Spinal cord (tissue), 10 donors: ENCODE measurements around the gene L1TD1. TPM values are rescaled to one million over a fixed set of nuclear protein-coding genes. Genes with fewer than 3 reads are reported as not detected.
"Not testable (repeated sequence)": the region's sequence is repeated elsewhere in the genome, so short reads cannot be mapped to it uniquely, and the experiment has no call there.

Experiments
- DNase-seq, 6 donors: peaks; one replicate each; pipeline versions ENCODE4 v3.0.0 to v3.0.0-alpha.2; 2013 to 2015; ENCODE audit warnings: low spot score in 6 of 6, low read depth in 4 of 6
- H3K27ac ChIP-seq: one replicate; pipeline ENCODE4 v1.5.1; 2013; ENCODE audit warnings: low read depth, low read length, control low read depth
- H3K27me3 ChIP-seq: one replicate; pipeline ENCODE4 v1.6.1; 2013; ENCODE audit warnings: low read length; ENCODE audit not compliant: control insufficient read depth, insufficient read depth
- H3K36me3 ChIP-seq: one replicate; pipeline ENCODE4 v1.6.1; 2013; ENCODE audit warnings: low read length; ENCODE audit not compliant: control insufficient read depth, insufficient read depth
- H3K4me1 ChIP-seq: one replicate; pipeline ENCODE4 v1.6.1; 2013; ENCODE audit warnings: low read length; ENCODE audit not compliant: control insufficient read depth, insufficient read depth
- H3K4me3 ChIP-seq: one replicate; pipeline ENCODE4 v1.5.1; 2013; ENCODE audit warnings: low read depth, low read length, control low read depth
- H3K9me3 ChIP-seq: one replicate; pipeline ENCODE4 v1.6.1; 2013; ENCODE audit warnings: low read length; ENCODE audit not compliant: control insufficient read depth, insufficient read depth
- WGBS: methylation state at CpG from one replicate; pipeline ENCODE4 v1.1.5; 2013; ENCODE audit warnings: missing lambda C conversion rate; ENCODE audit not compliant: insufficient coverage; 5-methylcytosine and 5-hydroxymethylcytosine counted together
- polyA plus RNA-seq, 2 donors: library from polyadenylated mRNA; unstranded; fragments of 120-200 nt; gene quantifications; one replicate each; pipeline ENCODE4 v1.2.1, GENCODE V29; 2013; ENCODE audit not compliant: insufficient read length in 2 of 2
- total RNA-seq, 2 donors: library from RNA; depleted of rRNA in 1 of 2; stranded (reverse); fragments of 120-200 nt in 1 of 2; fragments of >200 nt in 1 of 2; gene quantifications; one replicate each; pipeline versions ENCODE4 v1.2.3 to v1.2.4, GENCODE V29; 2013 to 2014
- donor health status: healthy.

The L1TD1 gene
- total and polyA plus RNA-seq, 4 donors = 0.41 to 2.5 (median 1.6) TPM

GRCh38 chr1:62230718-62231117, 36.1 kb downstream of the L1TD1 start:
- DNase-seq = no peak
- no peak overlapping the region for H3K27ac ChIP-seq
- H3K36me3 ChIP-seq = no peaks in the 10 kb centered on the region
- WGBS = 85% methylated on average over 4 of the region's 5 CpGs
- peaks cover 8% of the 10 kb centered on the region for H3K4me1 ChIP-seq
- no peak overlapping the region for H3K4me3 ChIP-seq
- H3K27me3 ChIP-seq = no peaks in the 10 kb centered on the region
- no peaks in the 10 kb centered on the region for H3K9me3 ChIP-seq

DNA sequence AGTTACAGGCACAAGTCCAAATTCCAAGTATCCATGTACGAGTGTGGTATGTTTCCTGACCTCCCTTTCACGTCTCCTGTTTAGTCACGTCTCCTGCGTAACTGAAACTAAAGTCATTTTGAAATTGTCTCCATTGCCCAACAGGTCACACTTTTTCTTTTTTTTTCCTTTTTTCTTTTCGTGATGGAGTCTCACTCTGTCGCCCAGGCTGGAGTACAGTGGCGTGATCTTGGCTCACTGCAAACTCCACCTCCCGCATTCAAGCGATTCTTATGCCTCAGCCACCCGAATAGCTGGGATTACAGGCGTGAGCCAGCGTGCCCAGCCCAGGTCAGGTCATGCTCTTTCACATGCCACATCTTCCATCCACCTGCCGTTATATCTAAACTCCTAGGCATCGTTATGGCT, 38.2 kb downstream of the L1TD1 start:
- peaks cover 8% of the 10 kb centered on the region for H3K4me1 ChIP-seq
- no peaks in the 10 kb centered on the region for H3K9me3 ChIP-seq
- no peak for DNase-seq
- no peaks in the 10 kb centered on the region for H3K27me3 ChIP-seq
- no peaks in the 10 kb centered on the region for H3K36me3 ChIP-seq
- no peak overlapping the region for H3K4me3 ChIP-seq
- no peak overlapping the region for H3K27ac ChIP-seq
- 68% methylated on average over 14 of the region's 14 CpGs for WGBS

DNA sequence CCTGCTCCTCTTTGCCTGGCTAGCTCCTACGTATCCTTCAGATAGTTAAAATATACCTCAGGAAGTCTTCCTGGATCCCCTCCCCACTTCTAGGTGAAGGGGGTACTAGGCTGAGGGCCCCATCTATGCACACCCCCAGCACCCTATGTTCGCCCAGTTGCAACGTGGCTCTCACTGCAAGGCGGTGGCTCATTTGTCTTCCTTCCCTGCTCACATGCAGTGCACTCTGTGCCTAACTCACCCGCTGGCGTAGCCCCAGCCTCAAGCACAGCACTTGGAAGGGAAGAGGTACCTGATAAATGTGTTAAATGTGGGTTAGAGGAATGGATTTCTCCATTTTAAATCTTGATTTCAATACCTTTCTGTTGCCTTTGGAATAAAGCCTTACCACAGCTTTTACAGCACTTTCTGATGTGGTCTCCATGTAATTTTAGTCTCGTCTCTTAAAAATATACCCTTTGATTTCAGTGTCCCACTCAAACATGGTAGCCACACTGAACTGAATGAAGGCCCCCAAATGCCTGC, 39.3 kb downstream of the L1TD1 start:
- no peaks in the 10 kb centered on the region for H3K9me3 ChIP-seq
- no peaks in the 10 kb centered on the region for H3K27me3 ChIP-seq
- no peak overlapping the region for H3K27ac ChIP-seq
- no peak overlapping the region for H3K4me3 ChIP-seq
- 96% methylated on average over 4 of the region's 7 CpGs for WGBS
- no peaks in the 10 kb centered on the region for H3K4me1 ChIP-seq
- no peaks in the 10 kb centered on the region for H3K36me3 ChIP-seq
- no peak for DNase-seq

GRCh38 chr1:62234688-62235087, 40.0 kb downstream of the L1TD1 start:
- Histone ChIP-seq H3K27me3 (no peaks in the 10 kb centered on the region), H3K36me3 (no peaks in the 10 kb centered on the region), H3K27ac (no peak overlapping the region), H3K9me3 (no peaks in the 10 kb centered on the region), H3K4me3 (no peak overlapping the region), H3K4me1 (no peaks in the 10 kb centered on the region)
- WGBS = 79% methylated on average over 3 of the region's 6 CpGs
- no peak for DNase-seq

GRCh38 chr1:62235576-62235975, 40.9 kb downstream of the L1TD1 start:
- H3K4me3 ChIP-seq = no peak overlapping the region
- DNase-seq = no peak
- no peaks in the 10 kb centered on the region for H3K9me3 ChIP-seq
- no peaks in the 10 kb centered on the region for H3K4me1 ChIP-seq
- no peaks in the 10 kb centered on the region for H3K36me3 ChIP-seq
- H3K27me3 ChIP-seq = no peaks in the 10 kb centered on the region
- no peak overlapping the region for H3K27ac ChIP-seq
- no CpG with 5 or more reads among the region's 2 CpGs for WGBS

GRCh38 chr1:62237361-62237760, 42.7 kb downstream of the L1TD1 start:
- WGBS = no CpG with 5 or more reads among the region's 4 CpGs
- H3K27ac ChIP-seq = peak overlapping the region; percentile 33
- peaks cover 12% of the 10 kb centered on the region for H3K4me1 ChIP-seq
- peak in 1 of 6 donors; percentile 17 for DNase-seq
- H3K27me3 ChIP-seq = no peaks in the 10 kb centered on the region
- H3K36me3 ChIP-seq = no peaks in the 10 kb centered on the region
- H3K9me3 ChIP-seq = no peaks in the 10 kb centered on the region
- no peak overlapping the region for H3K4me3 ChIP-seq

DNA sequence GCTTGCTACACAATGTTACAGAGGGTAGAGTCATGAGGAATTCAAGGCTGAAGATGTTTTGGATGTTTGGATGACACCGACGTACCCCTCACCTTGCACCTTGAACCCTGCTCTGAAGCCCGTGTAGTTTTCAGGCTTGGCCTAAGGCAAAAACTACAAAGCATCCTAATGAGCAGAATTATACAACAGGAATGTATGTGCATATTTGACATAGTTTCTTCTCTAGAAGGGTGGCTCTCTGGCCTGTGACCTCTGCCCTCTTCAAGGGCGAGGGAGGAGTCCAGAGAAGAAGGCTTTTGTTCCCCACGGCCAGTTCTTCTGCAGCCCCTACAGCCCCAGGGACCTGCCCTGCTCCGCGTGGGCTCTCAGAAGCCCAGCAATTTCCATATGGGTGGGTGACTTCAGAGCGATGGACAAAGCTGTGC, 43.3 kb downstream of the L1TD1 start:
- H3K4me1 ChIP-seq = peaks cover 15% of the 10 kb centered on the region
- no peaks in the 10 kb centered on the region for H3K27me3 ChIP-seq
- peak in 1 of 6 donors; percentile 27 for DNase-seq
- WGBS = 80% methylated on average over 2 of the region's 8 CpGs
- no peaks in the 10 kb centered on the region for H3K9me3 ChIP-seq
- no peak overlapping the region for H3K27ac ChIP-seq
- no peak overlapping the region for H3K4me3 ChIP-seq
- H3K36me3 ChIP-seq = no peaks in the 10 kb centered on the region

DNA sequence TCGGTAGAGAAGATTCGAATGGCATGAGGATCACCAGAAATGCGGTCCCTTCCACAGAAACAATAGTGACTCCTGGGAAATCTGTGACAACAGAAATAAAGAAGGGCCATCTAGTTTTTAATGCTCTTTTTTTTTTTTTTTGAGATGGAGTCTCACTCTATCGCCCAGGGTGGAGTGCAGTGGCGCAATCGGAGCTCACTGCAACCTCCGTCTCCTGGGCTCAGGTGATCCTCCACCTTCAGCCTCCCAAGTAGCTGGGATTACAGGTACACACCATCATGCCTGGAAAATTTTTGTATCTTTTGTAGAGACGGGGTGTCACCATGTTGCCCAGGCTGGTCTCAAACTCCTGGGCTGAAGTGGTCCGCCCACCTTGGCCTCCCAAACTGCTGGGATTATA, 43.9 kb downstream of the L1TD1 start:
- Histone ChIP-seq H3K4me3 (no peak overlapping the region), H3K4me1 (peaks cover 17% of the 10 kb centered on the region), H3K36me3 (no peaks in the 10 kb centered on the region), H3K9me3 (no peaks in the 10 kb centered on the region), H3K27me3 (no peaks in the 10 kb centered on the region), H3K27ac (no peak overlapping the region)
- no peak for DNase-seq
- WGBS = 90% methylated on average over 6 of the region's 9 CpGs

- H3K27ac ChIP-seq, H3K4me3 ChIP-seq, H3K27me3 ChIP-seq, H3K9me3 ChIP-seq, DNase-seq, H3K36me3 ChIP-seq: not testable (repeated sequence)
- peaks cover 17% of the 10 kb centered on the region for H3K4me1 ChIP-seq
- no CpG with 5 or more reads among the region's 3 CpGs for WGBS
Measured at GRCh38 chr1:62239652-62240403, 45.2 kb downstream of the L1TD1 start.
